ENCODE results near the gene SNX2. TPM values are rescaled to one million over a fixed set of nuclear protein-coding genes. Genes with fewer than 3 reads are reported as not detected.

Gene SNX2
- total and polyA plus RNA-seq, 2 donors (not counting 1 experiment from before 2014, with no cell fraction given) = 107 to 266 TPM

GRCh38 chr5:122845229-122846050 lies 70.6 kb downstream of the SNX2 start, which contains the start of gene SNX24:
Gene SNX24 (plus strand): TSS chr5:122845613. CDS start chr5:122845634, 21 bp downstream.
- DNase-seq = peak; percentile 81
- peaks cover 43% of the 10 kb centered on the region for H3K4me1 Mint-ChIP-seq
- ChIA-PET POLR2A (interaction anchor here (0.5 to 1.0 kb wide), 3 partner anchors 23 to 573 kb away, joined by 3 read pairs; no protein-coding TSS in a partner anchor), CTCF (interaction anchor here (1.3 to 1.8 kb wide), 2 partner anchors 142 to 143 kb away, joined by 3 to 7 read pairs; no protein-coding TSS in a partner anchor)
- intact Hi-C loops (cut with micrococcal nuclease) = loop anchor here (2.0 to 5.0 kb wide), 2 partner anchors 71 to 143 kb away; partner anchors contain the start of gene SNX2
- no peaks in the 10 kb centered on the region for H3K27me3 Mint-ChIP-seq
- no peak for TF ChIP-seq EZH2 (IDR thresholded peaks at IDR 0.05; ENCODE audit: borderline replicate concordance, insufficient read depth, low read depth, low read length, poor library complexity, severe bottlenecking)
- TF ChIP-seq, protein P1, sequence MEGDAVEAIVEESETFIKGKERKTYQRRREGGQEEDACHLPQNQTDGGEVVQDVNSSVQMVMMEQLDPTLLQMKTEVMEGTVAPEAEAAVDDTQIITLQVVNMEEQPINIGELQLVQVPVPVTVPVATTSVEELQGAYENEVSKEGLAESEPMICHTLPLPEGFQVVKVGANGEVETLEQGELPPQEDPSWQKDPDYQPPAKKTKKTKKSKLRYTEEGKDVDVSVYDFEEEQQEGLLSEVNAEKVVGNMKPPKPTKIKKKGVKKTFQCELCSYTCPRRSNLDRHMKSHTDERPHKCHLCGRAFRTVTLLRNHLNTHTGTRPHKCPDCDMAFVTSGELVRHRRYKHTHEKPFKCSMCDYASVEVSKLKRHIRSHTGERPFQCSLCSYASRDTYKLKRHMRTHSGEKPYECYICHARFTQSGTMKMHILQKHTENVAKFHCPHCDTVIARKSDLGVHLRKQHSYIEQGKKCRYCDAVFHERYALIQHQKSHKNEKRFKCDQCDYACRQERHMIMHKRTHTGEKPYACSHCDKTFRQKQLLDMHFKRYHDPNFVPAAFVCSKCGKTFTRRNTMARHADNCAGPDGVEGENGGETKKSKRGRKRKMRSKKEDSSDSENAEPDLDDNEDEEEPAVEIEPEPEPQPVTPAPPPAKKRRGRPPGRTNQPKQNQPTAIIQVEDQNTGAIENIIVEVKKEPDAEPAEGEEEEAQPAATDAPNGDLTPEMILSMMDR (IDR thresholded peaks at IDR 0.05) = no peak
- Histone ChIP-seq H3K79me2 (ENCODE audit: control insufficient read depth, insufficient read depth, low read length) (peaks cover 1% of the 10 kb centered on the region), H3K27me3 (replicated peaks in 1 of 4; ENCODE audit: control extremely low read depth in 1 of 4, control insufficient read depth in 3 of 4, insufficient read depth in 4 of 4, low read length in 3 of 4) (no peaks in the 10 kb centered on the region), H3K4me1 (ENCODE audit: control insufficient read depth in 2 of 2, insufficient read depth in 2 of 2, low read length in 2 of 2) (peaks cover 24 to 26% of the 10 kb centered on the region in 2 donors), H3K27ac (ENCODE audit: low read length in 2 of 2) (peak within 1 kb of the TSS; percentile 26 to 60), H3K36me3 (replicated peaks in 1 of 2; ENCODE audit: control extremely low read depth in 1 of 2, control insufficient read depth in 1 of 2, extremely low read depth in 1 of 2, insufficient read depth in 2 of 2, low read length in 1 of 2) (no peaks in the 10 kb centered on the region), H3K4me2 (replicated peaks; ENCODE audit: low read depth, low read length, poor library complexity, severe bottlenecking) (peak within 1 kb of the TSS; percentile 82), H4K20me1 (ENCODE audit: control insufficient read depth, insufficient read depth, low read length, poor library complexity, severe bottlenecking) (no peaks in the 10 kb centered on the region), H3K9ac (ENCODE audit: low read length) (peak within 1 kb of the TSS; percentile 71), H2AFZ (ENCODE audit: insufficient read depth, low read depth, low read length, poor library complexity, severe bottlenecking) (peak within 1 kb of the TSS; percentile 83), H3K4me3 (ENCODE audit: control extremely low read depth in 1 of 5, extremely low read depth in 1 of 5, insufficient read depth in 1 of 5, low read depth in 2 of 5, low read length in 4 of 5) (peak within 1 kb of the TSS; percentile 53 to 94 (median 81)), H3K9me3 (ENCODE audit: control extremely low read depth in 1 of 3, control insufficient read depth in 2 of 3, insufficient read depth in 1 of 3, low read length in 2 of 3) (no peaks in the 10 kb centered on the region)
- under 1% methylated on average over 92 of the region's 92 CpGs for WGBS (ENCODE audit: insufficient coverage)
- H3K9me3 Mint-ChIP-seq (ENCODE audit: insufficient read depth) = peaks cover 1% of the 10 kb centered on the region
- H3K27ac Mint-ChIP-seq = peak within 1 kb of the TSS; percentile 83
- H3K4me3 Mint-ChIP-seq = peak within 1 kb of the TSS; percentile 94
- peak; percentile 80 for ATAC-seq (ENCODE audit: low read depth)

All from B cell (primary cell).